Measurements from ENCODE around the gene ZNF526. TPM values are rescaled to one million over a fixed set of nuclear protein-coding genes. Genes with fewer than 3 reads are reported as not detected.

ZNF526 gene
- total and polyA plus RNA-seq, 3 donors from 2014 or later, result 10.1 to 12.2 (median 10.1) TPM

GRCh38 chr19:42247640-42248199 is 27.6 kb downstream of the ZNF526 start:
- Histone ChIP-seq H3K9me3 (no peaks in the 10 kb centered on the region), H3K4me3 (no peak overlapping the region), H3K27me3 (no peaks in the 10 kb centered on the region), H3K4me1 (peaks cover 73% of the 10 kb centered on the region), H3K36me3 (ENCODE audit: low read depth, missing control alignments) (no peaks in the 10 kb centered on the region), H3K27ac (peak overlapping the region; percentile 52 to 75)
- DNase-seq, result no peak
- intact Hi-C loops (cut with DNase I; ENCODE audit: low total_unique reads), result loop anchor here (5.0 kb wide), 1 partner anchor 45 kb away; no protein-coding TSS in a partner anchor
- 73 to 74% methylated on average over 2 to 6 of the region's 6 CpGs for WGBS, 2 donors
- TF ChIP-seq POLR2A (IDR thresholded peaks at IDR 0.05), result no peak
- TF ChIP-seq, protein P1, sequence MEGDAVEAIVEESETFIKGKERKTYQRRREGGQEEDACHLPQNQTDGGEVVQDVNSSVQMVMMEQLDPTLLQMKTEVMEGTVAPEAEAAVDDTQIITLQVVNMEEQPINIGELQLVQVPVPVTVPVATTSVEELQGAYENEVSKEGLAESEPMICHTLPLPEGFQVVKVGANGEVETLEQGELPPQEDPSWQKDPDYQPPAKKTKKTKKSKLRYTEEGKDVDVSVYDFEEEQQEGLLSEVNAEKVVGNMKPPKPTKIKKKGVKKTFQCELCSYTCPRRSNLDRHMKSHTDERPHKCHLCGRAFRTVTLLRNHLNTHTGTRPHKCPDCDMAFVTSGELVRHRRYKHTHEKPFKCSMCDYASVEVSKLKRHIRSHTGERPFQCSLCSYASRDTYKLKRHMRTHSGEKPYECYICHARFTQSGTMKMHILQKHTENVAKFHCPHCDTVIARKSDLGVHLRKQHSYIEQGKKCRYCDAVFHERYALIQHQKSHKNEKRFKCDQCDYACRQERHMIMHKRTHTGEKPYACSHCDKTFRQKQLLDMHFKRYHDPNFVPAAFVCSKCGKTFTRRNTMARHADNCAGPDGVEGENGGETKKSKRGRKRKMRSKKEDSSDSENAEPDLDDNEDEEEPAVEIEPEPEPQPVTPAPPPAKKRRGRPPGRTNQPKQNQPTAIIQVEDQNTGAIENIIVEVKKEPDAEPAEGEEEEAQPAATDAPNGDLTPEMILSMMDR (IDR thresholded peaks at IDR 0.05), result no peak

DNA sequence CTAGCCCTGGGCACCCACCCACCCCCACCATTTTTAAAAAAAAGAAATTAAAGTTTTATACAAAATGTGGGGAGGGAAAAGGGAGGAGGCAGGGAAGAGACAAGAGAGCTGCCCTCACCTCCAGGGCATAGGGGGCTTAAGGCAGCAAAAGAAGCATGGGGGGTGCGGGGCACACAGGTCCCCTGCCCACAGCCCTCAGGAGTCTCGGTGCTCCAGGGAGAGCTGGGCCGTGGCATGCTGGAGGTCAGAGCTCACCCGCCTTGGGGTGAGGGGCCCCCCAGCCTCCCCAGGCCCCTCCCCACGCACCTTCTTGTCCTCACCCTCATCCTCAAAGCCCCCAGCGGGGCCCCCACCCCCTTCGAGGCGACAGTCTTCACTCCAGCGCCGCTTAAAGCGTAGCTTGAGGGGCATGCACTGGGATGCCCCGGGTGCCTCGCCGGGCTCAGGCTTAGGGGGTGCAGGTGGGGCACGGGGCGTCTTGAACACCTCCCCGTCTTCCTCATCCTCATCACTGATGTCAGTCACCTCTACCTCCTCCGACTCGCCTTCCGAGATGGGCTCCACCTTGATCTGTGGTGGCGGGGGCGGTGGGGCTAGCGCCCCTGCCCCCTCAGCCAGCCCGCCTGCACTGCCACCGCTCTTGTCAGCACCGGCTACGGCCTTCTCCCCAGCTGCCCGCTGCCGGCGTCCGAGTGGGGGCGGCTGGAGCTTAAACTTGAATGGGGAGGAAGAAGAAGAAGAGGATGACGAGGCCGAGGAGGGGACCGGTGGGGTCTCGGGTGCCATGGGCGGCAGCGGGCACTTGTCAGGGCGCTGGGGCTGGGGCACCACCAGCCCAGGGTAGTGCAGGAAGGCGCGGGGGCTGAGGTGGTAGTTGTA is 28.4 kb downstream of the ZNF526 start:
- TF ChIP-seq, protein P1 (IDR thresholded peaks at IDR 0.05), result no peak
- TF ChIP-seq POLR2A (IDR thresholded peaks at IDR 0.05), result no peak
- H3K36me3 ChIP-seq (ENCODE audit: low read depth, missing control alignments), result no peaks in the 10 kb centered on the region
- H3K27me3 ChIP-seq, result no peaks in the 10 kb centered on the region
- intact Hi-C loops (cut with DNase I; ENCODE audit: low total_unique reads), result loop anchor here (5.0 kb wide), 1 partner anchor 44 kb away; no protein-coding TSS in a partner anchor
- no peaks in the 10 kb centered on the region for H3K9me3 ChIP-seq
- WGBS, 2 donors, result 80 to 87% methylated on average over 41 of the region's 41 CpGs
- peak overlapping the region; percentile 52 to 75 for H3K27ac ChIP-seq
- no peak for DNase-seq
- peaks cover 73% of the 10 kb centered on the region for H3K4me1 ChIP-seq
- no peak overlapping the region for H3K4me3 ChIP-seq

GRCh38 chr19:42249149-42249750 is 29.1 kb downstream of the ZNF526 start:
- TF ChIP-seq, protein P1 (IDR thresholded peaks at IDR 0.05), result no peak
- no peak for TF ChIP-seq POLR2A (IDR thresholded peaks at IDR 0.05)
- 73 to 79% methylated on average over 10 to 36 of the region's 36 CpGs for WGBS, 2 donors
- DNase-seq, result no peak
- Histone ChIP-seq H3K36me3 (ENCODE audit: low read depth, missing control alignments) (no peaks in the 10 kb centered on the region), H3K27ac (peak overlapping the region; percentile 75 to 98), H3K4me3 (no peak overlapping the region), H3K4me1 (peaks cover 68% of the 10 kb centered on the region), H3K27me3 (no peaks in the 10 kb centered on the region), H3K9me3 (no peaks in the 10 kb centered on the region)
- intact Hi-C loops (cut with DNase I; ENCODE audit: low total_unique reads), result loop anchor here (5.0 kb wide), 1 partner anchor 43 kb away; no protein-coding TSS in a partner anchor

DNA sequence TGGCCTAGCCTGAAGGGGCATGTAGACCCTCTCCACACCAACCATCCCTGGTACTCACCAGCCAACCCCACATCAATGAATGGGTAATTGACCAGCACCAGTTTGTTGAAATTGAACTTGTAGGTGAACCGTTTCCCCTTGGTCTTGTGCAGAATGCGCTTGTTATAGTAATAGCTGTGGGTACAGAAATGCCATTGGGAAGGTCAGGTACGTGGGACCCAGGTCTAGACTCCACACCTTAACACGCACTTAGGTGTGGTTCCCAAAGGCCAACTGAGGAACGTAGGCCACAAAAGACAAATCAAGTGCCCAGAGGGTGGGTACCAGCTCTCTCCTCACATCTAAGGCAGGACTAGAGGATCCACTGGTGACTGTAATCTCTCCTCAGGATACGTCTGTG is 29.7 kb downstream of the ZNF526 start:
- TF ChIP-seq, protein P1 (IDR thresholded peaks at IDR 0.05), result no peak
- no peak for TF ChIP-seq POLR2A (IDR thresholded peaks at IDR 0.05)
- Histone ChIP-seq H3K4me1 (peaks cover 68% of the 10 kb centered on the region), H3K27ac (peak overlapping the region; percentile 98 to 99), H3K27me3 (no peaks in the 10 kb centered on the region), H3K4me3 (no peak overlapping the region), H3K36me3 (ENCODE audit: low read depth, missing control alignments) (no peaks in the 10 kb centered on the region), H3K9me3 (no peaks in the 10 kb centered on the region)
- WGBS, 2 donors, result 65 to 68% methylated on average over 6 of the region's 6 CpGs
- DNase-seq, result no peak
- intact Hi-C loops (cut with DNase I; ENCODE audit: low total_unique reads), result loop anchor here (5.0 kb wide), 1 partner anchor 43 kb away; no protein-coding TSS in a partner anchor
